ENCODE results near the gene RASSF5. TPM values are rescaled to one million over a fixed set of nuclear protein-coding genes. Genes with fewer than 3 reads are reported as not detected.

The RASSF5 gene
- polyA plus RNA-seq, 2 of the 4 experiments (the other 2 are of a cell fraction): 2.0 to 2.2 TPM

GRCh38 chr1:206476591-206476990, 30.7 kb upstream of the RASSF5 start:
- Histone ChIP-seq H3K4me2 (no peak overlapping the region), H3K4me3 (no peak overlapping the region), H3K4me1 (peaks cover 11% of the 10 kb centered on the region), H3K9me3 (no peaks in the 10 kb centered on the region), H3K27ac (no peak overlapping the region)
- FAIRE-seq (no peak), DNase-seq (ENCODE audit: low read depth in 1 of 2, low spot score in 1 of 2) (no peak), ATAC-seq (no peak)
- CTCF ChIA-PET: interaction anchor here (0.6 to 8.1 kb wide), 6 partner anchors 14 to 1089 kb away, joined by 3 to 87 read pairs (median 29); no protein-coding TSS in a partner anchor
- POLR2A ChIA-PET: no interaction called here
- TF ChIP-seq HDAC2 (IDR thresholded peaks at IDR 0.05) (no peak), KDM5A (IDR thresholded peaks at IDR 0.05) (no peak)
- 91% methylated on average over 14 of the region's 14 CpGs for WGBS (ENCODE audit: missing lambda C conversion rate)

- POLR2A ChIA-PET: no interaction called here
- no peaks in the 10 kb centered on the region for H3K9me3 ChIP-seq
- peaks cover 11% of the 10 kb centered on the region for H3K4me1 ChIP-seq
- ATAC-seq: no peak
- CTCF ChIA-PET: interaction anchor here (0.7 to 8.1 kb wide), 10 partner anchors 6 to 928 kb away, joined by 3 to 87 read pairs (median 6); partner anchors contain the start of gene IKBKE
- 82% methylated on average over 5 of the region's 5 CpGs for WGBS (ENCODE audit: missing lambda C conversion rate)
- TF ChIP-seq SMC3 (IDR thresholded peaks at IDR 0.05) (no peak), MAX (IDR thresholded peaks at IDR 0.05) (no peak), TP53 (CRISPR knock-in tag; IDR thresholded peaks at IDR 0.05) (no peak), USF2 (IDR thresholded peaks at IDR 0.05) (no peak), HMGXB4 (CRISPR knock-in tag; IDR thresholded peaks at IDR 0.05; ENCODE audit: borderline replicate concordance) (no peak), NR3C1 (IDR thresholded peaks at IDR 0.05) (no peak), GATA3 (IDR thresholded peaks at IDR 0.05; ENCODE audit: borderline replicate concordance) (no peak), HOXB5 (CRISPR knock-in tag; IDR thresholded peaks at IDR 0.05) (no peak), ZSCAN20 (CRISPR knock-in tag; IDR thresholded peaks at IDR 0.05) (no peak)
- no peak overlapping the region for H3K4me3 ChIP-seq
- H3K4me2 ChIP-seq: no peak overlapping the region
- H3K27ac ChIP-seq: no peak overlapping the region
- FAIRE-seq: no peak
- no peak for DNase-seq (ENCODE audit: low read depth in 1 of 2, low spot score in 1 of 2)
Observed at GRCh38 chr1:206477110-206477509, 30.2 kb upstream of the RASSF5 start.

- ChIA-PET POLR2A (no interaction called here), CTCF (interaction anchor here (0.6 to 8.1 kb wide), 15 partner anchors 7 to 928 kb away, joined by 3 to 87 read pairs (median 6); partner anchors contain the start of gene IKBKE)
- Histone ChIP-seq H3K4me2 (no peak overlapping the region), H3K27ac (no peak overlapping the region), H3K4me3 (no peak overlapping the region), H3K4me1 (peaks cover 11% of the 10 kb centered on the region), H3K9me3 (no peaks in the 10 kb centered on the region)
- DNase-seq (ENCODE audit: low read depth in 1 of 2, low spot score in 1 of 2) (no peak), ATAC-seq (no peak), FAIRE-seq (no peak)
- WGBS (ENCODE audit: missing lambda C conversion rate): 94% methylated on average over 13 of the region's 21 CpGs
- TF ChIP-seq MAFK (IDR thresholded peaks at IDR 0.05; ENCODE audit: partially characterized antibody) (no peak), JUN (IDR thresholded peaks at IDR 0.05) (no peak), CHD2 (IDR thresholded peaks at IDR 0.05; ENCODE audit: low read length, partially characterized antibody) (no peak), KDM1A (IDR thresholded peaks at IDR 0.05; ENCODE audit: low read depth) (no peak), RFX5 (IDR thresholded peaks at IDR 0.05) (no peak), SREBF2 (IDR thresholded peaks at IDR 0.05) (no peak), RCOR1 (IDR thresholded peaks at IDR 0.05; ENCODE audit: low read depth, low read length) (no peak), MAX (IDR thresholded peaks at IDR 0.05) (no peak), CEBPB (IDR thresholded peaks at IDR 0.05) (no peak), CHD4 (IDR thresholded peaks at IDR 0.05; ENCODE audit: borderline replicate concordance) (no peak), ZC3H11A (IDR thresholded peaks at IDR 0.05) (no peak), PHF8 (IDR thresholded peaks at IDR 0.05; ENCODE audit: borderline replicate concordance, low read depth) (no peak), BCL3 (IDR thresholded peaks at IDR 0.05) (no peak), HEYL (CRISPR knock-in tag; IDR thresholded peaks at IDR 0.05) (no peak)
Observed at GRCh38 chr1:206477581-206478380, 29.6 kb upstream of the RASSF5 start.
